Measurements from ENCODE around the gene FZD2. TPM values are rescaled to one million over a fixed set of nuclear protein-coding genes. Genes with fewer than 3 reads are reported as not detected.
"Not testable (repeated sequence)": the region's sequence is repeated elsewhere in the genome, so short reads cannot be mapped to it uniquely, and the experiment has no call there.

The FZD2 gene
- total RNA-seq (6.8 TPM), polyA plus RNA-seq (ENCODE audit: insufficient read depth in 1 of 8, insufficient read length in 8 of 8, low replicate concordance in 1 of 8) (10 to 100 TPM; 18.0 to 30.4 (median 26.1) TPM)
- long read RNA-seq, donor 1, transcript FZD2-201 (1 exons, 2,112 nt) = major isoform, 18 of 18 reads
- long read RNA-seq, donor 1, partial matches to known transcripts = 0 of 18 reads
- long read RNA-seq, donor 1, other reads (novel, unspliced or antisense) = 0 of 18 reads
- long read RNA-seq, donor 2, transcript FZD2-201 (1 exons, 2,112 nt) = major isoform, 5 of 5 reads
- long read RNA-seq, donor 2, partial matches to known transcripts = 0 of 5 reads
- long read RNA-seq, donor 2, other reads (novel, unspliced or antisense) = 0 of 5 reads
- long read RNA-seq, donor 3, transcript FZD2-201 (1 exons, 2,112 nt) = major isoform, 13 of 13 reads
- long read RNA-seq, donor 3, partial matches to known transcripts = 0 of 13 reads
- long read RNA-seq, donor 3, other reads (novel, unspliced or antisense) = 0 of 13 reads
- long read RNA-seq, donor 4, transcript FZD2-201 (1 exons, 2,112 nt) = major isoform, 11 of 11 reads
- long read RNA-seq, donor 4, partial matches to known transcripts = 0 of 11 reads
- long read RNA-seq, donor 4, other reads (novel, unspliced or antisense) = 0 of 11 reads
- long read RNA-seq, donor 5, transcript FZD2-201 (1 exons, 2,112 nt) = major isoform, 56 of 56 reads
- long read RNA-seq, donor 5, partial matches to known transcripts = 0 of 56 reads
- long read RNA-seq, donor 5, other reads (novel, unspliced or antisense) = 0 of 56 reads
- long read RNA-seq, donor 6, transcript FZD2-201 (1 exons, 2,112 nt) = major isoform, 35 of 35 reads
- long read RNA-seq, donor 6, partial matches to known transcripts = 0 of 35 reads
- long read RNA-seq, donor 6, other reads (novel, unspliced or antisense) = 0 of 35 reads
- long read RNA-seq, donor 7, transcript FZD2-201 (1 exons, 2,112 nt) = major isoform, 23 of 23 reads
- long read RNA-seq, donor 7, partial matches to known transcripts = 0 of 23 reads
- long read RNA-seq, donor 7, other reads (novel, unspliced or antisense) = 0 of 23 reads
- long read RNA-seq, donor 8, transcript FZD2-201 (1 exons, 2,112 nt) = major isoform, 13 of 13 reads
- long read RNA-seq, donor 8, partial matches to known transcripts = 0 of 13 reads
- long read RNA-seq, donor 8, other reads (novel, unspliced or antisense) = 0 of 13 reads
- long read RNA-seq, donor 9, transcript FZD2-201 (1 exons, 2,112 nt) = major isoform, 17 of 17 reads
- long read RNA-seq, donor 9, partial matches to known transcripts = 0 of 17 reads
- long read RNA-seq, donor 9, other reads (novel, unspliced or antisense) = 0 of 17 reads
- long read RNA-seq, donor 10, transcript FZD2-201 (1 exons, 2,112 nt) = major isoform, 11 of 11 reads
- long read RNA-seq, donor 10, partial matches to known transcripts = 0 of 11 reads
- long read RNA-seq, donor 10, other reads (novel, unspliced or antisense) = 0 of 11 reads
- long read RNA-seq, donor 11, transcript FZD2-201 (1 exons, 2,112 nt) = major isoform, 25 of 38 reads
- long read RNA-seq, donor 11, partial matches to known transcripts = 13 of 38 reads
- long read RNA-seq, donor 11, other reads (novel, unspliced or antisense) = 0 of 38 reads

DNA sequence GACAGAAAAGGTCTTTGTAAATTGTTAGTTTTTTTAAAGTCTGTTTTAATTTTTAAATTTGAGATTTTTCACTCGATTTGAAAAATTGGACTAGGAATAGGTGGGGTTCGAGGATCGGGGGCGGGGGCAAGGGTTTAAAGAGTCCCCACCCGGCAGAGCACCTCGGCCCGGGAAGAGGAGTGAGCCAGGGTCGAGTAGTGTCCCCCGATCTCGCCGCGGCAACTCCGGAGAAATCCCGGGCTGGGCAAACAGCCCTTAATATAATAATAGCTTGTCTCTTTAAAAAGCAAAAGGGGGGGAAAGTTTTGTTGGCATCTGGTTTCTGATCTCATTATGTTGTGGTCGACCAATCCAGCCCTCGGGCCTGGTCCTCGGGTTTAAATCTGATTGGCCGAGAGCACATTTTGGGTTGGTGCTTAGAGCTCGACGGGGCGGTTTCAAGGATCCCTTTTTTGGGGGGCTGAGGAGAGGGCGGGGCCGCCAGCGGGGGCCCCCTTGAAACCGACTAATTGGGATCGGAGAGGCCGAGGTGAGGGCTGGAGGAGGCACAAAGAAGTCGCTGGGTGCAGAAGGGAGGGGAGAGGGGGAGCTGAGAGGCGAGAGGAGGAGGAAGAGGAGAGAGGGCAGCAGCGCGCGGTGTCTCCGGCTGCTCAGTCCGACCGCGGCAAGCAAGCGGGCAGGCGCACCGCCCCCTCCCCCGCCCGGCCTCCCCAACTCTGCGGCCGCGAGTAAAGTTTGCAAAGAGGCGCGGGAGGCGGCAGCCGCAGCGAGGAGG is at the start of gene FZD2:
Gene FZD2 (plus strand): TSS at position 653 of the 775 bp plus-strand sequence. CDS start 205 bp downstream, outside the sequence.
- 1% methylated on average over 23 of the region's 49 CpGs for WGBS (ENCODE audit: insufficient coverage)
- peaks cover 18% of the 10 kb centered on the region for H3K27me3 ChIP-seq (ENCODE audit: control insufficient read depth, insufficient read depth, low read length)
- H3K27ac ChIP-seq (ENCODE audit: low read length) = peak within 1 kb of the TSS; percentile 93
- peak within 1 kb of the TSS; percentile 55 for H3K4me3 ChIP-seq (ENCODE audit: low read length)
- H3K4me1 ChIP-seq (ENCODE audit: control insufficient read depth, insufficient read depth, low read length) = peaks cover 26% of the 10 kb centered on the region
- DNase-seq = peak; percentile 100
- no peaks in the 10 kb centered on the region for H3K36me3 ChIP-seq (ENCODE audit: control insufficient read depth, insufficient read depth, low read length)
- no peaks in the 10 kb centered on the region for H3K9me3 ChIP-seq (replicated peaks; ENCODE audit: control insufficient read depth, low read depth, low read length)

DNA sequence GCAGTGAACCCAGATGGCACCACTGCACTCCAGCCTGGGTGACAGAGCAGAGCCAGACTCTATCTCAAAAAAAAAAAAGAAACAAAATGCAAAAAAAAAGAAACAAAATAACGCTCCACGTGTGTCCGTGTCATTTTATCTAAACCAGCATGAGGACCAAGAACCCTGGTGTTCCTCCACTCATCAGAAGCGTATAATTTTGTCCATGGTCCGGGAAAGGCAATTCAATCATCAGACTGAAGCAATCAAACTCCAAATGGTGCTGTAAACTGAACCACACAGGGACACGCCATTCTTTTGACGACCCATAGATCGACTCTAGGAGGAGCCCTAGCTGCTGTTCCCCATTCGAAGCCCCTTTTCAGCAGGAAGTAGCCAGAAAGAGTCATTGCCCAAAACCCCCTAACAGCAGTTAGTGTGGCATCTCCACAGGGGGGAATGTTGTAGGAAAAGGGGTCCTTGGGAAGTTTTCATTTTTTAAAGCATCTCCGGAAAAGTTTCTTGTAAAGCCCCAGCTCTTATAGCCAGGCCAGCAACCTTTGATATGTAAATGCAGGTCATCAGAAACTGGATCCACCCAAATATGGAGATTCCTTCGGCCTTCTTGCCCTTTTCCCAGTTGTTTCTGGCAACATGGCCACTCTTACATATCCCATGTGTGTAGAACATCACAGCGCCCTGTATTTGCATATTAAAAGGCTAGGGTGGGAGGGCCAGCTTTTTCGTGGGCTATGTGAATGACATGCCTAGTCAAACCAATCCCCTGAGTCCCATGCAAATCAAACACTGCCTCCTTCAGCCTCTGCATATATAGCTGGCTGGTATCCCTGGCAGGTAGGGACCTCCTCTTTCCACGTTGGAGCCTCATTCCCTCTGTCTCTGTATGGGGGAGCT is 45.8 kb upstream of the FZD2 start:
- WGBS (ENCODE audit: insufficient coverage) = 6% methylated on average over 3 of the region's 14 CpGs
- H3K36me3 ChIP-seq (ENCODE audit: control insufficient read depth, insufficient read depth, low read length); DNase-seq; H3K27me3 ChIP-seq (ENCODE audit: control insufficient read depth, insufficient read depth, low read length); H3K9me3 ChIP-seq (replicated peaks; ENCODE audit: control insufficient read depth, low read depth, low read length); H3K4me1 ChIP-seq (ENCODE audit: control insufficient read depth, insufficient read depth, low read length); H3K27ac ChIP-seq (ENCODE audit: low read length); H3K4me3 ChIP-seq (ENCODE audit: low read length): not testable (repeated sequence)

DNA sequence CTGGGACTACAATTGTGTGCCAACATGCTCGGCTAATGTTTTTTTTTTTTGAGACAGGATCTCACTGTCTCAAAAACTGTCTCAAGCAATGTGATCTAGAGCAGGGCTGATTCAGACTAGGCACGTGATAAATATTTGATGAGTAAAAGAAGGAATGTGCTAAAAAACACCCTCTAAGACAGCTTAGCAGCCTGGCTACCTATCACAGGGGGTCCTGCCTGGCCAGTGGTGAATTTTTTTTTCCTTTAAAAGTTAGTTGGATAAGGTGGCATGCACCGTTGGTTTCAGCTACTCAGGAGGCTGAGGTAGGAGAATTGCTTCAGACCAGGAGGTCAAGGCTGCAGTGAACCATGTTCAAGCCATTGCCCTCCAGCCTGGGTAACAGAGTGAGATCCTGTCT is 39.3 kb upstream of the FZD2 start:
- DNase-seq = no peak

DNA sequence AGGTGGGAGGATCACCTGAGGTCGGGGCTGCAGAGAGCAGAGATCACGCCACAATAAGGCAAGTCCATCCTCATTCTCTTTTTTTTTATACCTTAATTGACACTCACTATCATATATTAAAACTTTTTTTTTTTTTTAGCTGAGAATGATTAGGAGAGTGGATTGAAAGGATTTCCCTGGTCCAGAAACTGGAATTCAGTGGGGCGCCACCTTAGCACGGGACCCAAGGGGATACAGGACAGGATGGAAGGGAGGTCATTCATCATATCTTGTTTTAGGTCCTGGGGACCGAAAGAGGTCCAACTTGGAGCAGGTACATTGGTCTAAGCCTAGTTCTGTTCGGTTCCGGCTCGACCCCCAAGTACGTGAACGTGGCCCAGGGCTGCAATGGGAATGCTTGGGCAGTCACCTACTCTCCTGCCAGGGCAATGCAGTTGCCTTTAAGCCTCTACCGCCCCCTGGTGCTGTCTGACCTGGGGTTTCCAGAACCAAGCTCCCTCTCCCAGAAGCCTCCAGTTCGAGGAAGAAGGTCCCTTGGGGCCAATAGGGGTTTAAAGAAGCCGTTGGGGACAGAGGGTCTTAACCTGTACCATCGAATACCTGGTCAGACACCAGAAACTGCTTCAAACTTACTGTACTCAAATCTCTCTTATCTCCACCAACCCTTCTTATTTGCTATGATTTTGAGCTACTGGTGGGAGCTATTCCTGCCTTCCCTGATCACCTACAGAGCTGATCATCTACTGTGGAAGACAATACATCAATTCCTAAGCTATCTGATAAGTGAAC is 34.2 kb upstream of the FZD2 start:
- DNase-seq = peak; percentile 40
- WGBS (ENCODE audit: insufficient coverage) = 77% methylated on average over 9 of the region's 14 CpGs
- Histone ChIP-seq H3K27ac (ENCODE audit: low read length) (no peak overlapping the region), H3K9me3 (replicated peaks; ENCODE audit: control insufficient read depth, low read depth, low read length) (no peaks in the 10 kb centered on the region), H3K4me1 (ENCODE audit: control insufficient read depth, insufficient read depth, low read length) (no peaks in the 10 kb centered on the region), H3K4me3 (ENCODE audit: low read length) (no peak overlapping the region), H3K27me3 (ENCODE audit: control insufficient read depth, insufficient read depth, low read length) (peaks cover 2% of the 10 kb centered on the region), H3K36me3 (ENCODE audit: control insufficient read depth, insufficient read depth, low read length) (no peaks in the 10 kb centered on the region)

More for the DNA sequence above, 39.3 kb upstream of the FZD2 start:
- 88% methylated on average over 1 of the region's 3 CpGs for WGBS (ENCODE audit: insufficient coverage)
- H3K27me3 ChIP-seq (ENCODE audit: control insufficient read depth, insufficient read depth, low read length) = peaks cover 3% of the 10 kb centered on the region
- H3K4me3 ChIP-seq (ENCODE audit: low read length) = no peak overlapping the region
- H3K4me1 ChIP-seq (ENCODE audit: control insufficient read depth, insufficient read depth, low read length) = no peaks in the 10 kb centered on the region
- H3K27ac ChIP-seq (ENCODE audit: low read length) = no peak overlapping the region
- no peaks in the 10 kb centered on the region for H3K36me3 ChIP-seq (ENCODE audit: control insufficient read depth, insufficient read depth, low read length)
- H3K9me3 ChIP-seq (replicated peaks; ENCODE audit: control insufficient read depth, low read depth, low read length) = no peaks in the 10 kb centered on the region

DNA sequence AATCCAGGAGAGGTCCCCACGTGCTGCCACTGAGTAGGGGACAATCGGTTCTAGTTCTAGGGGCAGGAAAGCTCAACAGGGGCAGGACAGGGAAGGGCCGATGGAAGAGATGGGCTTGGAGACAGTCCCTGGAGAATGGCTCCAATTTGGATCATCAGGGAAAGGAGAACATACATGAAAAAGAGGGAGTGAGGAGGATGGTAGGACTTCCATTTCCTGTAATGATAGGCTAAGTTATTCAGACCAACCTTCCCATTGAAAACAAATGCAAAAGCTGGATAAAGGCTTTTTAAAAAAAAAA is 33.7 kb upstream of the FZD2 start:
- Histone ChIP-seq H3K27ac (ENCODE audit: low read length) (no peak overlapping the region), H3K4me1 (ENCODE audit: control insufficient read depth, insufficient read depth, low read length) (no peaks in the 10 kb centered on the region), H3K27me3 (ENCODE audit: control insufficient read depth, insufficient read depth, low read length) (no peaks in the 10 kb centered on the region), H3K9me3 (replicated peaks; ENCODE audit: control insufficient read depth, low read depth, low read length) (no peaks in the 10 kb centered on the region), H3K4me3 (ENCODE audit: low read length) (no peak overlapping the region), H3K36me3 (ENCODE audit: control insufficient read depth, insufficient read depth, low read length) (no peaks in the 10 kb centered on the region)
- no peak for DNase-seq
- 75% methylated on average over 3 of the region's 3 CpGs for WGBS (ENCODE audit: insufficient coverage)

DNA sequence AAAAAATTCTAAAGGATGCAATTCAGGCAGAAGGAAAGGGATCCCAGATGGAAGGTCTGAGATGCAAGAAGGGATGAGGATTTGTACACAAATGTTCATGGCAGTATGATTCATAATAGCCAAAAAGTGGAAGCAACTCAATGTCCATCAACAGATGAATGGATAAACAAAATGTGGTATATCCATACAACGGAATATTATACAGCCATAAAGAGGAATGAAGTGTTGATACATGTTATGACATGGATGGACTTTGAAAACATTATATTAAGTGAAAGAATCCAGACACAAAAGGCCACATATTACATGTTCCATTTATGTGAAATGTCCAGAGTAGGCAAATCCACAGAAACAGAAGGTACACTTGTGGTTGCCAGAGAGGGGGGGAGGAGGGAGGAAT is 30.2 kb upstream of the FZD2 start:
- no peak overlapping the region for H3K4me3 ChIP-seq (ENCODE audit: low read length)
- H3K4me1 ChIP-seq (ENCODE audit: control insufficient read depth, insufficient read depth, low read length) = no peaks in the 10 kb centered on the region
- H3K27ac ChIP-seq (ENCODE audit: low read length) = no peak overlapping the region
- no peak for DNase-seq
- H3K36me3 ChIP-seq (ENCODE audit: control insufficient read depth, insufficient read depth, low read length) = no peaks in the 10 kb centered on the region
- no CpG with 5 or more reads among the region's 1 CpG for WGBS (ENCODE audit: insufficient coverage)
- H3K9me3 ChIP-seq (replicated peaks; ENCODE audit: control insufficient read depth, low read depth, low read length) = no peaks in the 10 kb centered on the region
- H3K27me3 ChIP-seq (ENCODE audit: control insufficient read depth, insufficient read depth, low read length) = peaks cover 5% of the 10 kb centered on the region

DNA sequence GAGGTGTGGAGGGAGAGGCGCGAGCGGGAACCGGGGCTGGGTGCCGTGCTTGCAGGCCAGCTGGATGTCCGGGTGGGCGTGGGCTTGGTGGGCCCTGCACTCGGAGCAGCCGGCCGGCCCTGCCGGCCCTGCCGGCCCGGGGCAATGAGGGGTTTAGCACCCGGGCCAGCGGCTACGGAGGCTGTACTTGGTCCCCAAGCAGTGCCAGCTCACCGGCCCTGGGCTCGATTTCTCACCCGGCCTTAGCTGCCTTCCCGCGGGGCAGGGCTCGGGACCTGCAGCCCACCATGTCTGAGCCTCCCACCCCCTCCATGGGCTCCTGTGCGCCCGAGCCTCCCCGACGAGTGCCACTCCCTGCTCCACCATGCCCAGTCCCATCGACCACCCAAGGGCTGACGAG is 29.3 kb upstream of the FZD2 start:
- Histone ChIP-seq H3K27me3 (ENCODE audit: control insufficient read depth, insufficient read depth, low read length) (peaks cover 5% of the 10 kb centered on the region), H3K27ac (ENCODE audit: low read length) (no peak overlapping the region), H3K9me3 (replicated peaks; ENCODE audit: control insufficient read depth, low read depth, low read length) (no peaks in the 10 kb centered on the region), H3K4me3 (ENCODE audit: low read length) (no peak overlapping the region), H3K4me1 (ENCODE audit: control insufficient read depth, insufficient read depth, low read length) (no peaks in the 10 kb centered on the region), H3K36me3 (ENCODE audit: control insufficient read depth, insufficient read depth, low read length) (no peaks in the 10 kb centered on the region)
- no peak for DNase-seq
- WGBS (ENCODE audit: insufficient coverage) = 93% methylated on average over 25 of the region's 28 CpGs

DNA sequence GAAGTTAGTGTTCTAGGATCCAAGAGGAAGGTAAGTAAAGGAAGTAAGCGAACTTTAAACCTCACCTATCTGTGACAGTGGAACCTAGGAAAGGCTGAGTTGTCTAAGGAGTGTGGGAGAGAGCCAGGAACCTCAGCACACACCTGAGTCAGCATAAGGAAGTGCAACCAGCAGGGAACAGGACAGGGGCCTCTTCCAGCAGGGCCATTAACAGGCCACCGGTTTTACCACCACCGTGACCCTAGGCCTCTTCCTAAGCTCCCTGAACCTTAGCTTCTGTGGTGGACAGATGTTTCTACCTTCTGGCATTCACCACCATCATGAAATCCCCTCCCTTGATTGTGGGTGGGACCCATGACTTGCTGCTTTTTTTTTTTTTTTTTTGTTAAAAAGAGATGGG is 27.4 kb upstream of the FZD2 start:
- no peak for DNase-seq
- Histone ChIP-seq H3K4me3 (ENCODE audit: low read length) (no peak overlapping the region), H3K9me3 (replicated peaks; ENCODE audit: control insufficient read depth, low read depth, low read length) (no peaks in the 10 kb centered on the region), H3K36me3 (ENCODE audit: control insufficient read depth, insufficient read depth, low read length) (no peaks in the 10 kb centered on the region), H3K27ac (ENCODE audit: low read length) (no peak overlapping the region), H3K4me1 (ENCODE audit: control insufficient read depth, insufficient read depth, low read length) (peaks cover 9% of the 10 kb centered on the region), H3K27me3 (ENCODE audit: control insufficient read depth, insufficient read depth, low read length) (peaks cover 5% of the 10 kb centered on the region)
- WGBS (ENCODE audit: insufficient coverage) = 67% methylated on average over 1 of the region's 3 CpGs
